Astrocyte of the spinal cord (primary cell): Measurements from ENCODE around the gene EPB41L4B.

Experiments used
- DNase-seq: peaks from one replicate; pipeline ENCODE4 v3.0.0; 2011; ENCODE audit warnings: low read depth, low spot score
- H3K4me3 ChIP-seq: 2 replicates; pipeline ENCODE4 v1.5.1; 2011; ENCODE audit warnings: low read depth, mild to moderate bottlenecking, low read length, moderate library complexity
- CTCF ChIP-seq: IDR thresholded peaks from 2 replicates; pipeline ENCODE4 v1.5.1; 2012; ENCODE audit warnings: low read depth, mild to moderate bottlenecking, low read length, inconsistent platforms
- in situ Hi-C: cut with HindIII; loops from 2 replicates; pipeline ENCODE4 v1.10.0; 2017; ENCODE audit warnings: low sequenced_read_pairs

The EPB41L4B gene

GRCh38 chr9:109124121-109124520 is 196.7 kb downstream of the EPB41L4B start:
- in situ Hi-C loops: no loop called here
- DNase-seq: no peak
- TF ChIP-seq CTCF: no peak
- no peak overlapping the region for H3K4me3 ChIP-seq

GRCh38 chr9:109122726-109123621 is 197.9 kb downstream of the EPB41L4B start:
- no peak for TF ChIP-seq CTCF
- no peak for DNase-seq
- in situ Hi-C loops: no loop called here
- no peak overlapping the region for H3K4me3 ChIP-seq
